Measurements from ENCODE around the gene UBE2L6.
"Not testable (repeated sequence)": the region's sequence is repeated elsewhere in the genome, so short reads cannot be mapped to it uniquely, and the experiment has no call there.

UBE2L6 gene

GRCh38 chr11:57566905-57567514, 462 bp downstream of the UBE2L6 start:
- DNase-seq (ENCODE audit: low spot score): no peak

- DNase-seq (ENCODE audit: low spot score): peak; percentile 43
Measured at GRCh38 chr11:57566005-57566904, 1.2 kb downstream of the UBE2L6 start.

- no peak for DNase-seq (ENCODE audit: low spot score)
Measured at GRCh38 chr11:57562596-57562995, 4.9 kb downstream of the UBE2L6 start.

- DNase-seq (ENCODE audit: low spot score): no peak
Measured at GRCh38 chr11:57560146-57560545, 7.3 kb downstream of the UBE2L6 start.

GRCh38 chr11:57556041-57556440, 11.4 kb downstream of the UBE2L6 start:
- DNase-seq (ENCODE audit: low spot score): no peak

- no peak for DNase-seq (ENCODE audit: low spot score)
Measured at GRCh38 chr11:57555393-57555792, 12.1 kb downstream of the UBE2L6 start.

- no peak for DNase-seq (ENCODE audit: low spot score)
Measured at GRCh38 chr11:57552479-57552878, 15.0 kb downstream of the UBE2L6 start.

GRCh38 chr11:57551941-57552340, 15.5 kb downstream of the UBE2L6 start:
- no peak for DNase-seq (ENCODE audit: low spot score)

- DNase-seq (ENCODE audit: low spot score): no peak
Measured at GRCh38 chr11:57549983-57550382, 17.5 kb downstream of the UBE2L6 start.

GRCh38 chr11:57547854-57548377, 19.6 kb downstream of the UBE2L6 start:
- no peak for DNase-seq (ENCODE audit: low spot score)

- DNase-seq (ENCODE audit: low spot score): no peak
Measured at GRCh38 chr11:57546869-57547475, 20.5 kb downstream of the UBE2L6 start.

- no peak for DNase-seq (ENCODE audit: low spot score)
Measured at GRCh38 chr11:57546451-57546850, 21.0 kb downstream of the UBE2L6 start.

GRCh38 chr11:57545883-57546282, 21.6 kb downstream of the UBE2L6 start:
- DNase-seq (ENCODE audit: low spot score): no peak

GRCh38 chr11:57544566-57544965, 22.9 kb downstream of the UBE2L6 start:
- DNase-seq (ENCODE audit: low spot score): no peak

- no peak for DNase-seq (ENCODE audit: low spot score)
Measured at GRCh38 chr11:57543593-57543992, 23.9 kb downstream of the UBE2L6 start.

GRCh38 chr11:57542582-57542981, 24.9 kb downstream of the UBE2L6 start:
- no peak for DNase-seq (ENCODE audit: low spot score)

- DNase-seq (ENCODE audit: low spot score): no peak
Measured at GRCh38 chr11:57541169-57541568, 26.3 kb downstream of the UBE2L6 start.

- DNase-seq (ENCODE audit: low spot score): no peak
Measured at GRCh38 chr11:57539342-57539741, 28.1 kb downstream of the UBE2L6 start.

GRCh38 chr11:57536947-57537619, 30.4 kb downstream of the UBE2L6 start, which contains the start of gene SMTNL1:
Gene SMTNL1 (plus strand): TSS chr11:57537595. CDS start chr11:57542643, 5,048 bp downstream.
- no peak for DNase-seq (ENCODE audit: low spot score)

- not testable (repeated sequence) for DNase-seq (ENCODE audit: low spot score)
Measured at GRCh38 chr11:57534449-57534848, 33.0 kb downstream of the UBE2L6 start.

- DNase-seq (ENCODE audit: low spot score): peak; percentile 98
Measured at GRCh38 chr11:57530596-57531507, 36.6 kb downstream of the UBE2L6 start, which contains the start of gene TIMM10. Gene TIMM10 (minus strand): TSS chr11:57530754. CDS start chr11:57530189, 565 bp downstream.

Data from LoVo (cell line).